Activated naive CD4-positive, alpha-beta T cell treated with anti-CD3 and anti-CD28 coated beads, Interleukin-2, amount 10 ng/mL, durations not matched to agents 7 days and 5 days (primary cell): ENCODE data around the gene LYRM4.

Experiments used
- CTCF ChIA-PET: fragments of 350-600 bp; sonication (Branson Sonifier 250); formaldehyde crosslinking; loops from one replicate; lab custom pipeline; 2021; ENCODE audit warnings: antibody characterized with exemption; lab: Charles Lee
- DNase-seq: peaks from one replicate; pipeline ENCODE4 v3.0.0-alpha.2; 2020
- H3K27ac Mint-ChIP-seq: one replicate; pipeline ENCODE4 v1.8.0; 2021; ENCODE audit warnings: mild to moderate bottlenecking, moderate library complexity, mixed read lengths
- H3K27me3 Mint-ChIP-seq: one replicate; pipeline ENCODE4 v1.8.0; 2021; ENCODE audit warnings: mild to moderate bottlenecking, mixed read lengths
- H3K36me3 Mint-ChIP-seq: one replicate; pipeline ENCODE4 v1.8.0; 2021; ENCODE audit warnings: mixed read lengths
- H3K4me1 Mint-ChIP-seq: one replicate; pipeline ENCODE4 v1.8.0; 2021; ENCODE audit warnings: mixed read lengths
- H3K4me3 Mint-ChIP-seq: one replicate; pipeline ENCODE4 v1.8.0; 2021; ENCODE audit warnings: mild to moderate bottlenecking, moderate library complexity, mixed read lengths
- H3K9me3 Mint-ChIP-seq: one replicate; pipeline ENCODE4 v1.8.0; 2021; ENCODE audit warnings: mixed read lengths

LYRM4 gene

GRCh38 chr6:5219011-5219691 is 41.6 kb downstream of the LYRM4 start:
- CTCF ChIA-PET = interaction anchor here (0.7 to 2.1 kb wide), 3 partner anchors 10 to 84 kb away, joined by 3 to 7 read pairs (median 4); no protein-coding TSS in a partner anchor

DNA sequence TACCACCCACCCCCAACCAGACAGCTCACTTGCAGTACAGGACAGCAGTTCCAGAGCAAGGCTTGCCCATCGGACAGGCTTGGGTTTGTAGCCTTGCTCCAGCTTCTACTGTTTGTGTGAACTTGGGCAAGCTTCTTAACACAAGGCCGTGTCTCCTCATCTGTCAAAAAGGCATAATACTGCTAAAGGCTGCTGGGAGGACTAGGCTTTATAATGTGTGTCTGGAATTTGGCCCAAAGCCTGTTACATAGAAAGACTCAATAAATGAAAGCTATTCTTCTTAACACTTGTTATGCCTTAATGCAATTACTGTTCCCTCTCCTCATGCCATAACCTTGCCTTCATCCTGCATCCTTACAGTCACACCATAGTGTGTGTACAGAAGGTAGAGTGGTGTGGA is 43.4 kb downstream of the LYRM4 start:
- H3K9me3 Mint-ChIP-seq = no peaks in the 10 kb centered on the region
- no peak overlapping the region for H3K4me3 Mint-ChIP-seq
- no peak for DNase-seq
- H3K36me3 Mint-ChIP-seq = peaks cover 2% of the 10 kb centered on the region
- H3K4me1 Mint-ChIP-seq = peaks cover 5% of the 10 kb centered on the region
- CTCF ChIA-PET = interaction anchor here (0.6 to 2.1 kb wide), 2 partner anchors 86 to 1323 kb away, joined by 3 to 7 read pairs; no protein-coding TSS in a partner anchor
- H3K27me3 Mint-ChIP-seq = no peaks in the 10 kb centered on the region
- no peak overlapping the region for H3K27ac Mint-ChIP-seq

More at GRCh38 chr6:5219011-5219691, 41.6 kb downstream of the LYRM4 start:
- H3K4me3 Mint-ChIP-seq = no peak overlapping the region
- no peaks in the 10 kb centered on the region for H3K36me3 Mint-ChIP-seq
- H3K27me3 Mint-ChIP-seq = no peaks in the 10 kb centered on the region
- no peak overlapping the region for H3K27ac Mint-ChIP-seq
- H3K4me1 Mint-ChIP-seq = peaks cover 3% of the 10 kb centered on the region
- DNase-seq = no peak
- no peaks in the 10 kb centered on the region for H3K9me3 Mint-ChIP-seq

DNA sequence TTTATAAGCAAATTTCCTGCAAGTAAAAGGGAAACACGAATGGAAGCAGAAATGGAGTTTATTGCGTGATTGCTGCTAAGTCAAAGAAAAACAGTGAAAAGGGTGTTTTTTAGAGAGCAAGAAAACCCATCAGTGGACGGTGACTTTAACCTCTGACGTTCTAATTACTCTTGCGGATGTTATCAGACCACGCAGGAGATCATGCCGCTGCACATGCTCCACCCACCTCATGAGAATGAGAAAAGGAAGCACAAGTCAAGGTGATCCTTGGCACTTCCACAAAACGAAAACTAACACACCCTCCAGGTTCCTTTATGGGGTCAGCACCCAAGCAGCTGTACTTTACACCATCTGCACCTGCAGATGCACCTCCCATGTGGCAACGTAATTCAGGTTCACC is 45.0 kb downstream of the LYRM4 start:
- CTCF ChIA-PET = interaction anchor here (0.5 to 3.9 kb wide), 7 partner anchors 72 to 242 kb away, joined by 3 to 23 read pairs (median 4); no protein-coding TSS in a partner anchor
- Mint-ChIP-seq H3K4me1 (peaks cover 11% of the 10 kb centered on the region), H3K27ac (no peak overlapping the region), H3K36me3 (peaks cover 2% of the 10 kb centered on the region), H3K4me3 (no peak overlapping the region), H3K9me3 (no peaks in the 10 kb centered on the region), H3K27me3 (no peaks in the 10 kb centered on the region)
- DNase-seq = no peak

GRCh38 chr6:5215159-5215558 is 45.6 kb downstream of the LYRM4 start:
- Mint-ChIP-seq H3K27me3 (no peaks in the 10 kb centered on the region), H3K9me3 (no peaks in the 10 kb centered on the region), H3K36me3 (peaks cover 2% of the 10 kb centered on the region), H3K4me3 (no peak overlapping the region), H3K4me1 (peaks cover 11% of the 10 kb centered on the region), H3K27ac (no peak overlapping the region)
- no peak for DNase-seq
- CTCF ChIA-PET = interaction anchor here (0.5 to 3.9 kb wide), 10 partner anchors 9 to 242 kb away, joined by 3 to 23 read pairs (median 4); no protein-coding TSS in a partner anchor

- no peak overlapping the region for H3K27ac Mint-ChIP-seq
- no peaks in the 10 kb centered on the region for H3K27me3 Mint-ChIP-seq
- H3K4me3 Mint-ChIP-seq = no peak overlapping the region
- no peaks in the 10 kb centered on the region for H3K9me3 Mint-ChIP-seq
- peaks cover 11% of the 10 kb centered on the region for H3K4me1 Mint-ChIP-seq
- H3K36me3 Mint-ChIP-seq = peaks cover 2% of the 10 kb centered on the region
- CTCF ChIA-PET = interaction anchor here (0.7 to 3.9 kb wide), 10 partner anchors 8 to 165 kb away, joined by 3 to 23 read pairs (median 4); no protein-coding TSS in a partner anchor
- DNase-seq = no peak
These were observed 46.1 kb downstream of the LYRM4 start for GRCh38 chr6:5214570-5215052.

GRCh38 chr6:5213836-5214235 is 46.9 kb downstream of the LYRM4 start:
- no peak for DNase-seq

DNA sequence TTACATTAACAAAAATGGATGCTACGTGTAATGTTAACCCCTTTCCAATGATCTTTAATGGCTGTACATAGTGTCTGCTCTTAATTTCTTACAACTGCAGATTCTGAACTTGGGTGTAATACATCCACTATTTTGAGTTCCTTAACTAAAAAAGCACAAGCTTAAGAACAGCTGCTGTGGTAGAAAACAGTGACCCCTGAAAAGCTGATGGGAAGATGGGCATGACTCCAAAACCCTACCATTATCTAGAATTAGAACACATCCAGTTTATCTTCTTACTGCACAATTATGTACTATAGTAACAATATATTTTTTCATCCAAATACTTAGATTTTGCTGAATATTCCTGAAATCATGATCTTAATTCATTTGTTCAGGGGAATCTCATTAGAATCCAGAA is 49.3 kb downstream of the LYRM4 start:
- Mint-ChIP-seq H3K27ac (no peak overlapping the region), H3K27me3 (no peaks in the 10 kb centered on the region), H3K4me1 (peaks cover 11% of the 10 kb centered on the region), H3K36me3 (peaks cover 2% of the 10 kb centered on the region), H3K4me3 (no peak overlapping the region), H3K9me3 (no peaks in the 10 kb centered on the region)
- CTCF ChIA-PET = interaction anchor here (1.2 kb wide), 1 partner anchor 68 kb away, joined by 6 read pairs; no protein-coding TSS in a partner anchor
- no peak for DNase-seq

More at GRCh38 chr6:5213836-5214235, 46.9 kb downstream of the LYRM4 start:
- H3K4me3 Mint-ChIP-seq = no peak overlapping the region
- CTCF ChIA-PET = interaction anchor here (1.2 to 3.9 kb wide), 6 partner anchors 7 to 166 kb away, joined by 3 to 23 read pairs (median 12); no protein-coding TSS in a partner anchor
- no peak overlapping the region for H3K27ac Mint-ChIP-seq
- H3K4me1 Mint-ChIP-seq = peaks cover 11% of the 10 kb centered on the region
- H3K27me3 Mint-ChIP-seq = no peaks in the 10 kb centered on the region
- peaks cover 2% of the 10 kb centered on the region for H3K36me3 Mint-ChIP-seq
- H3K9me3 Mint-ChIP-seq = no peaks in the 10 kb centered on the region

GRCh38 chr6:5208471-5208971 is 52.2 kb downstream of the LYRM4 start:
- no peak for DNase-seq
- no peak overlapping the region for H3K27ac Mint-ChIP-seq
- H3K27me3 Mint-ChIP-seq = no peaks in the 10 kb centered on the region
- CTCF ChIA-PET = interaction anchor here (1.1 kb wide), 1 partner anchor 10 kb away, joined by 4 read pairs; no protein-coding TSS in a partner anchor
- peaks cover 8% of the 10 kb centered on the region for H3K4me1 Mint-ChIP-seq
- H3K9me3 Mint-ChIP-seq = no peaks in the 10 kb centered on the region
- no peak overlapping the region for H3K4me3 Mint-ChIP-seq
- peaks cover 2% of the 10 kb centered on the region for H3K36me3 Mint-ChIP-seq

DNA sequence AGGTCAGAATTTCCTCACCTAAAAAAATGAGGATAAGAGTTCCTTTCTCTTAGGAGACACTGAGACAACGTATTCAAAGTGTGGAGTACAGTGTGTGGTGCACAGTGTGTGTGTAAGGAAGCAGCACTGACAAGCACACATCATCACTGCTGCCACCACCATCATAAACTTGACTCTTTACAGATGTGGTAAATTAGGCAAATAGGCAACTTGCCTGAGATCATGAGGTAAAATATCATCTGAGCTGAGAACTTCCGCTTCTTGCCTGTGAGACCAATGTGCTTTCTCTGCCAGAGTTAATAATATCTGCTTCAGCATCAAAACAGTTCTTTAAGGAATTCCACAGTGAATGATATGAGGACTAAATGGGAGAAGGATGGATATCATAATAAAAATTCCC is 52.7 kb downstream of the LYRM4 start:
- CTCF ChIA-PET = interaction anchor here (1.7 kb wide), 1 partner anchor 11 kb away, joined by 3 read pairs; no protein-coding TSS in a partner anchor
- H3K27ac Mint-ChIP-seq = no peak overlapping the region

DNA sequence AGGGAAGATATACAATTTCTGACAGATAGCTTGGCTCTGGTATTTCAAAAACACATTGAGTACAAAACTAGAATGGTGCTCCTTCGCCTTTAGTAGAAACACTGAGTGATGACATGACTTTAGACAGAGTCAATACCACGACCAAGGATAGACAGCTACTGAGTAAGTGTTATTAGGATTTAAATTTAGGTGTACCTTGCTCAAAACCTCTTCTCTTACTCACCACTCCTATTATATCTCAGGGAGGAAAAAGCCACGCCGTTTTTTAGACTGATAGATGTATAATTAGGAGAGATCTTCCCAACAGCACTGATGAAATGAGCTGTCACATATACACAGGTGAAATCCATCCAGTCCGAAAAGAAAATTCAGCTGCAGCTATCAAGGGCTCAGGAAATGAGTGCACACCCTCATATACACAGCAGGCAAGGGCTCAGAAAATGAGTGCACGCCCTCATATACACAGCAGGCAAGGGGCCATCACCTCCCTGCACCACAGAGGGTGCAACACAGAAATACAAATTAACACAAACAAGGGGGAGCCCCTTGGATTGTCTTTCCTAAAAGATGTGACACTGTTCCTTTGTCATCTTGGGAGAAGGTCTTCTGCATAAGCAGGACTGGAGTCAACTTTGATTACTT is 53.7 kb downstream of the LYRM4 start:
- H3K27me3 Mint-ChIP-seq = no peaks in the 10 kb centered on the region
- no peaks in the 10 kb centered on the region for H3K36me3 Mint-ChIP-seq
- no peak for DNase-seq
- H3K4me3 Mint-ChIP-seq = no peak overlapping the region
- no peaks in the 10 kb centered on the region for H3K9me3 Mint-ChIP-seq
- no peak overlapping the region for H3K27ac Mint-ChIP-seq
- CTCF ChIA-PET = interaction anchor here (1.0 to 1.7 kb wide), 3 partner anchors 7 to 63 kb away, joined by 3 to 7 read pairs (median 3); no protein-coding TSS in a partner anchor
- peaks cover 3% of the 10 kb centered on the region for H3K4me1 Mint-ChIP-seq

More for the DNA sequence above, 52.7 kb downstream of the LYRM4 start:
- H3K36me3 Mint-ChIP-seq = peaks cover 2% of the 10 kb centered on the region
- H3K4me3 Mint-ChIP-seq = no peak overlapping the region
- H3K9me3 Mint-ChIP-seq = no peaks in the 10 kb centered on the region
- H3K4me1 Mint-ChIP-seq = peaks cover 8% of the 10 kb centered on the region
- H3K27me3 Mint-ChIP-seq = no peaks in the 10 kb centered on the region
- DNase-seq = no peak

DNA sequence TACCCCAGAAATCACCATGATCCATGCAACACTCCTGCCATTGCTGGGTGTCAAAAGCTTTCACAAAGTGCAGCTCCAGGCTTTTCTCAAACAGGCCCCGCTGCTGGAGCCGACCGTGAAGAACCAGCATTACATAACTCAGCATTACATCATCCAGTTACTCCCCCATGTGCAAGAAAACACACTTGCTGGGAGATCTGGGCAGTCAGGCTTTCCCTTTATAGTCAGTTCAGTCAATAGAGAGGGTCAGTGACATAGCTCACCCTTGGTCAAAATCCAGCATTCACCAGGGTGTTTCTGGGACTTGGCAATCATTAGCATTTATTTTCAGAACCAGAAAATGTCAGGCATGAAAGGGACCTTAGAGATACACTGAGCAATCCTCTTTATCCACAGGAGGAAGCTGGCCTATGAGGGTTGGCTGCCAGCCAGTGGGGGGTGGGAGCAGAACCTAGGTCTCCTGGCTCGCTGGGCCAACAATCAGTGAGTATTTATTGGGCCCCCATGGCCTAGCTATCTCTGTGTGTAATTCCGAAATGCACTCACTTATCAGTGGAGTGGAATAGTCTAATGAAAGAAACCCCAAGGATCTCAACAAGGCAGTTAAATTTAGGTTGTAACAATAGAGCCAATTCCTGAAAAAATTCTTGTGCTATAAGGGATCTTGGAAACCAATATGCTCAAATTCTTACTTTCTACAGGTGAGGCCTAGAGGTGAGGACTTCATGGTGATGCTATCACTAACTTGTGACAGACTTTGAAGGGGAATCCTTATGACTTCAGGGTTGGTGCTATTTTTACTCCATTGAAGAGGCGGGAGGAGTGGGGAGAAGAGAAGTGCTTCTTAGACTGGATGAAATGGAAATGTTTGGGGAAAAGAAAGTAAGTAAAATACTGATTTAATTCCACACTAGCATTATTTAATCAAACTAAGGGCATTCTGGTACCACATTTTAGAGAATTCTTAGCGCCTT is 54.6 kb downstream of the LYRM4 start:
- H3K9me3 Mint-ChIP-seq = no peaks in the 10 kb centered on the region
- H3K27ac Mint-ChIP-seq = no peak overlapping the region
- no peak for DNase-seq
- no peaks in the 10 kb centered on the region for H3K27me3 Mint-ChIP-seq
- CTCF ChIA-PET = interaction anchor here (0.9 to 1.7 kb wide), 5 partner anchors 8 to 173 kb away, joined by 3 to 7 read pairs (median 4); no protein-coding TSS in a partner anchor
- H3K36me3 Mint-ChIP-seq = no peaks in the 10 kb centered on the region
- H3K4me1 Mint-ChIP-seq = no peaks in the 10 kb centered on the region
- no peak overlapping the region for H3K4me3 Mint-ChIP-seq

DNA sequence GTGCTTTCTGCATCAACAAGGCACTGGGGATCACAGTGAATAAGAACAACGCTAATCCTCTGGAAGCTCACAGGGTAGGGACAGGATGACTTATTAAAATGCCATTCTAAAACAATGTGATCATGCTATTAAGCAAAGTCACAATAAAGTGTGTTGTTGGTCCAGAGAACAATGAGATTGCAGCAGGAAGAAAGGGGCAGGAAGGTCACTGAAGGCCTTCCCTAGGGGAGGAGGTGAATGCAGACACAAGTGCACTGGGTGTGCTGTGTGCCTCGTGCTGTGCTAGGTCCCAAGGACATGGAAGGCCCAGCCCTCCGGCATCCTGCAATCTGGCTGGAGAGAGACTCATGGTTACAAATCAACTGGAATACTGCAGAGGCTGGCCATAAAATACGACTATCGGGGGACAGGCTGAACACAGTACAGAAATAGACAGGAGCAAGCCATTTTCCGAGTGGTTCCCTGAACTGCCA is 55.7 kb downstream of the LYRM4 start:
- Mint-ChIP-seq H3K27ac (no peak overlapping the region), H3K27me3 (no peaks in the 10 kb centered on the region), H3K36me3 (no peaks in the 10 kb centered on the region), H3K4me1 (no peaks in the 10 kb centered on the region), H3K9me3 (no peaks in the 10 kb centered on the region), H3K4me3 (no peak overlapping the region)
- CTCF ChIA-PET = interaction anchor here (0.9 to 1.2 kb wide), 3 partner anchors 61 to 199 kb away, joined by 3 to 6 read pairs (median 4); no protein-coding TSS in a partner anchor
- no peak for DNase-seq

- no peaks in the 10 kb centered on the region for H3K36me3 Mint-ChIP-seq
- no peaks in the 10 kb centered on the region for H3K4me1 Mint-ChIP-seq
- CTCF ChIA-PET = no interaction called here
- H3K9me3 Mint-ChIP-seq = no peaks in the 10 kb centered on the region
- DNase-seq = no peak
- no peak overlapping the region for H3K4me3 Mint-ChIP-seq
- H3K27me3 Mint-ChIP-seq = no peaks in the 10 kb centered on the region
- H3K27ac Mint-ChIP-seq = no peak overlapping the region
These were observed 56.4 kb downstream of the LYRM4 start for GRCh38 chr6:5204376-5204775.
